ENCODE measurements around the gene DNAH10.

DNA sequence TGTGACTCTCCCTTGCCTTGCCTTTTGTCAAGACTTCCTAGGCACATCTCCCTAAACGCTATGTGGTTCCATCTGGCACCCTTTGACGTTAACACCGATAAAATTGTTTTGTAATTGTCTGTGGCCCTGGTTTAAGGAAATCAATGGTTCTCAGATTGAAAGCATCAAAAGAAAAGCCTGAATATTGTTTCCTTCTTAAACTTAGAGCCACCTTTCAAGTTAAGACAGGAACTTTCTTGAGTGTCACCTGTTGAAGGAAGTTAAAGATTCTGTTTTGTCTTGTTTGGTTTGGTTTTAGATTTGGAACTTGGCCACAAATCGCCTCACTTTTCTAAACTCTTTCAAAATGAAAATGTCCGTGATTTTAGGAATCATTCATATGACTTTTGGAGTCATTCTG is 14.8 kb upstream of the DNAH10 start:
- TF ChIP-seq RCOR1 (IDR thresholded peaks at IDR 0.05; ENCODE audit: low read depth, low read length) (no peak), MAFK (IDR thresholded peaks at IDR 0.05; ENCODE audit: partially characterized antibody) (no peak), EP300 (IDR thresholded peaks at IDR 0.05) (no peak), RFX5 (IDR thresholded peaks at IDR 0.05) (no peak), MAZ (IDR thresholded peaks at IDR 0.05; ENCODE audit: borderline replicate concordance, low read depth, low read length) (no peak), PHF8 (IDR thresholded peaks at IDR 0.05; ENCODE audit: borderline replicate concordance, low read depth) (no peak), RAD21 (conservative IDR thresholded peaks at IDR 0.05 in 1 of 2, IDR thresholded peaks at IDR 0.05 in 1 of 2) (no peak), MYC (IDR thresholded peaks at IDR 0.05; ENCODE audit: borderline replicate concordance, low read length) (no peak), POLR2A (IDR thresholded peaks at IDR 0.05; ENCODE audit: low read length) (no peak)
- TF ChIP-seq, protein P1, sequence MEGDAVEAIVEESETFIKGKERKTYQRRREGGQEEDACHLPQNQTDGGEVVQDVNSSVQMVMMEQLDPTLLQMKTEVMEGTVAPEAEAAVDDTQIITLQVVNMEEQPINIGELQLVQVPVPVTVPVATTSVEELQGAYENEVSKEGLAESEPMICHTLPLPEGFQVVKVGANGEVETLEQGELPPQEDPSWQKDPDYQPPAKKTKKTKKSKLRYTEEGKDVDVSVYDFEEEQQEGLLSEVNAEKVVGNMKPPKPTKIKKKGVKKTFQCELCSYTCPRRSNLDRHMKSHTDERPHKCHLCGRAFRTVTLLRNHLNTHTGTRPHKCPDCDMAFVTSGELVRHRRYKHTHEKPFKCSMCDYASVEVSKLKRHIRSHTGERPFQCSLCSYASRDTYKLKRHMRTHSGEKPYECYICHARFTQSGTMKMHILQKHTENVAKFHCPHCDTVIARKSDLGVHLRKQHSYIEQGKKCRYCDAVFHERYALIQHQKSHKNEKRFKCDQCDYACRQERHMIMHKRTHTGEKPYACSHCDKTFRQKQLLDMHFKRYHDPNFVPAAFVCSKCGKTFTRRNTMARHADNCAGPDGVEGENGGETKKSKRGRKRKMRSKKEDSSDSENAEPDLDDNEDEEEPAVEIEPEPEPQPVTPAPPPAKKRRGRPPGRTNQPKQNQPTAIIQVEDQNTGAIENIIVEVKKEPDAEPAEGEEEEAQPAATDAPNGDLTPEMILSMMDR (IDR thresholded peaks at IDR 0.05) = no peak
